22Rv1 (cell line): Measurements from ENCODE around the gene QKI.
"Not testable (repeated sequence)": the region's sequence is repeated elsewhere in the genome, so short reads cannot be mapped to it uniquely, and the experiment has no call there.

Experiments used
- CTCF ChIP-seq: fragments of 450-650 bp; IDR thresholded peaks from 2 replicates; pipeline ENCODE4 v1.5.1; 2017; ENCODE audit warnings: mild to moderate bottlenecking
- ZFX ChIP-seq: fragments of 450-650 bp; IDR thresholded peaks from 2 replicates; pipeline ENCODE4 v1.6.1; 2017; ENCODE audit warnings: antibody characterized with exemption, borderline replicate concordance

- TF ChIP-seq CTCF, ZFX: not testable (repeated sequence)
Observed at GRCh38 chr6:163590132-163590531, 175.6 kb downstream of the QKI start.
